Activated CD4-positive, alpha-beta T cell treated with anti-CD3 and anti-CD28 coated beads, Interleukin-2, amount 50 U/mL, for 24 hours (primary cell): ENCODE measurements around the gene EFCAB6.

Experiments used
- DNase-seq, 2 donors: peaks; one replicate each; pipeline ENCODE4 v3.0.0-alpha.2; 2020; ENCODE audit warnings: low read depth in 1 of 2, low spot score in 1 of 2

EFCAB6 gene

DNA sequence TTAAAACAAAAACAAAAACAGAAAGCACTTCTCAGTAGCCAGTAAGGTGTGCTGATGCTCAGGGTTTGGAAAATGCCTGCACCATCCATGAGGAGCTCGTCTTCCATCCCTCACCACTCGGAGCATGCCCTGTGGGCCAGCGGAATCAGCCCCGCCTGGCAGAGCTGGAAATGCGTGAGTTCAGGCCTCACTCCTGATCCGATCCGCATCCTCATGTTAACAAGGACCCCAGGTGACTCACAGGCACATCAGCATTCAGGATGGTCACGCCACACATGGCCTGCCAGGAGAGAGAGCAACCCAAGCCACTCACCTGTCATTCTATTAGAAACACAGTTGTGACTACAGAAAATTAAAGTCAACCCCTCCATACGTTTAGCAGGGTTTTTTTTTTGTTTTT, 211.8 kb downstream of the EFCAB6 start:
- DNase-seq = no peak

GRCh38 chr22:43592476-43592875, 219.6 kb downstream of the EFCAB6 start:
- DNase-seq = no peak

DNA sequence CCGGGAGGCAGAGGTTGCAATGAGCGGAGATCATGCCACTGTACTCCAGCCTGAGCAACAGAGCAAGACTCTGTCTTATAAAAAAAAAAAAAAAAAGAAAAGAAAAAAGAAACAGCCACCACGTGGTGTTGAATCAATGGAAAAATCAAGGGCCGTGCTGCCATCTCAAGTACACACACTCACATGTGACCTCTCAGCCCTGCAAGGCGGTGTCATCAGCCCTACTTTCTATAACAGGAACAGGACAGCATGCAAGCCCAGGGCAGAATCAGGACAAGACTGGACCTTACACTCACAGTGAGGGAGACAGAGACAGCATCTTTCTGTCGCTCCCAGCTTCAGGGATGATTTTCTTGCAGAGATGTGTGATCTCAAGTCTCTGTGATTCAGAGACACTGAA, 220.7 kb downstream of the EFCAB6 start:
- DNase-seq = no peak

DNA sequence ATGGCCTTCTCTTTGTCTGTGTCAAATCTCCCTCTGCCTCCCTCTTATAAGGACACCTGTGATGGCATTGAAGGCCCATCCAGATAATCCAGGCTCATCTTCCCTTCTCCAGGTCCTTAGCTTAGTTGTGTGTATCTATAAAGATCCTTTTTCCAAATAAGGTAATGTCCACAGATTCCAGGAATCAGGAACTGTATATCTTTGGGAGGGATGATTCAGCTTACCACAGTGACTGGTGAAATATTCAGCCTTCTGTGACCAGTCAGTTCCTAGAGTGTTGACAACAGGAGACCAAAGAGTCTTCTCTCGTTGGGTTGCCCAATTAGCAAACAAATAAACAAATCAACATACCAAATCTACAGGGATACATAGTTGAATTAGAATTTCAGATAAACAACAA, 224.5 kb downstream of the EFCAB6 start:
- DNase-seq = no peak

DNA sequence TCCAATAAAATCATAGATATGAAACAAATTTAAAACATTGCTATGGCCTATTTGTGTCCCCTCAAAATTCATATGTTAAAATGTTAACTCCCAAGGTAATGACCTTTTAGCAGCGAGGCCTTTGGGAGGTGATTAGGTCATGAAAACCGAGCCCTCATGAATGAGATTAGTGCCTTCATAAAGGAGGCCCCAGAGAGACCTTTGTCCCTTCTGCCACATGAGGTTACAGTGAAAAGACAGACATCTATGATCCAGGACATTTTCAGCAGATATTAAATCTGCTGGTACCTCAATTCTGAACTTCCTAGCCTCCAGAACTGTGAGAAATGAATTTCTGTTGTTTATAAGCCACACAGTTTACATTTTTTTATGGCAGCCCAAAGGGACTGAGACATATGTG, 228.6 kb downstream of the EFCAB6 start:
- DNase-seq = no peak

DNA sequence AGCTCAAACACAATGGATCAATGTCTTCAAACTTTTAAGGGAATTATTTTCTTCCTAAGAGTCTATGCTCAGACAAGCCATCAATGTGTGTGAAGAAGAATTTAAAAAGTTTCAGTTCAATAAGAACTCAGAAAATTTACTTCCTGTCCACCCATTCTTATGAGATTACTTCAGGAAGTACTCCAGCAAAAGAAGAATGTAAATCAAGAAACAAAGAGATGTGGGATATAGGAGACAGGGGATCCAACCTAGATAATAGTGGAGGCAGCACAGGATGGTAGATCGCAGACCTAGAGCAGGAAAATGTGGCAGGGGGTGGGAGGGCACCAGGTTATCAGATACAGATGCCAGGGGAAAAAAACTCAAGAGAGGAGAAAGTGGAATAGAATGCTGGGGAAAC, 229.7 kb downstream of the EFCAB6 start:
- DNase-seq = no peak

- DNase-seq = no peak
These were observed 231.8 kb downstream of the EFCAB6 start for GRCh38 chr22:43580271-43580750.

- DNase-seq = no peak
These were observed 237.4 kb downstream of the EFCAB6 start for GRCh38 chr22:43574738-43575137.

DNA sequence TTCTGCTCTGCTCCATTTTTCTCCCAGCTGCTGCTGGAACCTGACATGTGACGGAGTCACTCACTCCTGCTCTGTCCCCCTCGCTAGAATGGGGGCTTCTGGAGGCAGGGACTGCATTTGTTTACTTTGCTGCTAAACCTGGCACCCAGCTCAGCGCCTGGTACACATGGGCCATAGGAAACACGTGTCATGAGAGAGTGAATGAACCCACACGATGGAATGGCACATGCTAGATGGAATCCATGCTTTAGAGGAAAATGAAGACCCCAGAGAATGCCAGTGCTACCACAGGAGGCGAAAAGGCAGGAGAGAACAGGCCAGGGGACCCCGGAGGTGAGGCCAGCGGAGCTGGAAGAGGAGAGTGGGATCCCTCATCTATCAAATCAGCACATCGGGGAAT, 239.4 kb downstream of the EFCAB6 start:
- DNase-seq = no peak

- DNase-seq = no peak
These were observed 240.9 kb downstream of the EFCAB6 start for GRCh38 chr22:43571181-43571580.

DNA sequence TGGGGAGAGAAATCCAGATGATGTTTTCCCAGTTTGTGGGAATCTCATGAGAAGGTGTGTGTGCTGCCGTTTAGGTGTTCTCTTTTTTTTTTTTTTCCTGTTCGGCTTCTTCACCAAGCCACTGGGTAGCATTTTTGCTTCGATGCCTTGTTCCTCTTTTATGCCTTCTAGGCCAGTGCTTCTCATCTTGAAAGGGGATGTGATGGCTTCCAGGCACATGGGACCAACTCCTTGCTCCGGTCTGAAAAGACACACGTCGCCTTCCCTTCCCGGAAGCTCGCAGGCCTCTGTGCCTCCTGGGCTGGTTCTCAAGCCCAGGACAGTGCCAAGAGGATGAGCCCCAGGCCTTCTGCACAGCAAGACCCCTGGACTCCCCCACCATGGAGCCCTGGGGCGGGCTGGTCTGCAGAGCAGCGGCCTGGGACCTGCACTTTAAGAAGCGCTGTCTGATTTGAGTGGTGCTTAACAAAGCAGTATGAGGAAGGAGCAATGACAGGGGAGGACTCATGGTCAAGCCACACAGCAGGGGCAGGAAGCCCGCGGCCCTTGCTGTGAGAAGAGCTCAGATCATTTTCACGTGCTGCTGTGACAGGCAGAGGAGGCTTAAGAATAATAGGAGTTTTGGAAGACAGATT, 241.5 kb downstream of the EFCAB6 start:
- no peak for DNase-seq

- no peak for DNase-seq
These were observed 243.0 kb downstream of the EFCAB6 start for GRCh38 chr22:43569111-43569510.

DNA sequence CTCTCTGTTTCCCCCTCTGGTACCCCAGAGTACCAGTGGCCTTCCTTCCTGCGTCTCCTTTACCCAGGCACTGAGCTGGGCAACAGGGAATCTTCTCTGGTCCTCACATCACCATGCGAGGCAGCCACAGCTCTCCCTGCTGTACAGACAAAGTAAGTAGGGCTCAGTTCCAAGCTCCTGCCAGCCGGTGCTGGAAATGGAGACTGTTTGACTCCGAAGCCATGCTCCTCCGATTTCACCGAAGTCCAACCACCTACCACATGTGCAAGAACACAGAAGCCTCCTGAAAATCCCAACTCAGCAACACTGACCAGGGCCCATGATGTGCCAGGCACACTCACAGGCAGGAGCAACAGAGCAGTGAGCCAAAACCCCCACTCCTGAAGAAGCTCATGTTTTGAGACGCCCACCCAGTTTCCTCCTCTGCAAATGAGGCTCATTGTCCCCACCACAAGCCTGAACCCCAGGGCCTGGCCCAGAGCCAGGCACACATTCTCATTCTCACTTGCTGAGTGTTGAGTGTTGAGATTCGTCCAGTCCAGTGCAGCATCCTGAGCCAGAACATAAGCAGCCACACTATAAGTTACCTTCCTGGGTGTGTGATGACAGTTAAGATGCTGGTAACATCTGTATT, 244.3 kb downstream of the EFCAB6 start:
- no peak for DNase-seq

- no peak for DNase-seq
These were observed 245.4 kb downstream of the EFCAB6 start for GRCh38 chr22:43566561-43567332.

DNA sequence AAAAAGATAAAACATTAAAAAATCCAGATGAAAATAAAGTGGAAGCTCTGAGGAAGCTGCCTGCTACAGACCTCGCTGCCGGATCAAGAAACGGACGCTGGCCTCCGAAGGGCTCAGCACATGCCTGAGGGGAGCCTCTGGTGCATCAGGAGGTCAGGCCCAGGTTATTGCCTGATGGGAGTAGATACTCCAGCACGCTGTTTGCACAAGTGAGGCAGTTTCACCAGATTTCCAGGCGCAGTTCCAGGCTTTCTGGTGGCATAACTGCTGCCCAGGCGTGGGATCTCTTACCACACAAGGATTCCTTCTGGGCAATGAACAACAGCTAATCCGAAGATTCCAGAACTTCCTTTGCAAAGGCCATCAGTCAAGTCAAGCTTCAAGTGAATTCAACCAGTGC, 246.1 kb downstream of the EFCAB6 start:
- no peak for DNase-seq

GRCh38 chr22:43564859-43565258, 247.2 kb downstream of the EFCAB6 start:
- no peak for DNase-seq

- no peak for DNase-seq
These were observed 248.5 kb downstream of the EFCAB6 start for GRCh38 chr22:43563571-43563970.

DNA sequence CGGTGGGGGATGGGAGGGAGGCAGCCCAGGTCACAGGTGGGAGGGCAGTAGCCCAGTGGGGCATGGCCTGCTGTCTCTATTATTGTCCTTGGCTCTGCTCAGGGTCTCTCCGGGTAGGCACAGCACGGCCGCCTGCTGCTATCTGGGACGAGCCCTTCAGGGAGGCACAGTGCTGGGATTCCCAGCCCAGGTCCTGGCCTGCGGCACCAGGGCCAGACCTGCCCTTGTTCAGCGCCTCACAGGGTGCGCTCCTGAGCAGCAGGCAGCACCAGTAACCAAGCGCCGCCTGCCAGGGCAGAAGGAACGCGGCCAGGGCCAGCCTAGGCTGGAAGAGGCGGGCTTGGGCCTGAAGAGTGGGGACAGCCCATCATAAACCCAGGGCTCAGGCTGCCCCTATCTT, 249.3 kb downstream of the EFCAB6 start:
- DNase-seq = no peak

DNA sequence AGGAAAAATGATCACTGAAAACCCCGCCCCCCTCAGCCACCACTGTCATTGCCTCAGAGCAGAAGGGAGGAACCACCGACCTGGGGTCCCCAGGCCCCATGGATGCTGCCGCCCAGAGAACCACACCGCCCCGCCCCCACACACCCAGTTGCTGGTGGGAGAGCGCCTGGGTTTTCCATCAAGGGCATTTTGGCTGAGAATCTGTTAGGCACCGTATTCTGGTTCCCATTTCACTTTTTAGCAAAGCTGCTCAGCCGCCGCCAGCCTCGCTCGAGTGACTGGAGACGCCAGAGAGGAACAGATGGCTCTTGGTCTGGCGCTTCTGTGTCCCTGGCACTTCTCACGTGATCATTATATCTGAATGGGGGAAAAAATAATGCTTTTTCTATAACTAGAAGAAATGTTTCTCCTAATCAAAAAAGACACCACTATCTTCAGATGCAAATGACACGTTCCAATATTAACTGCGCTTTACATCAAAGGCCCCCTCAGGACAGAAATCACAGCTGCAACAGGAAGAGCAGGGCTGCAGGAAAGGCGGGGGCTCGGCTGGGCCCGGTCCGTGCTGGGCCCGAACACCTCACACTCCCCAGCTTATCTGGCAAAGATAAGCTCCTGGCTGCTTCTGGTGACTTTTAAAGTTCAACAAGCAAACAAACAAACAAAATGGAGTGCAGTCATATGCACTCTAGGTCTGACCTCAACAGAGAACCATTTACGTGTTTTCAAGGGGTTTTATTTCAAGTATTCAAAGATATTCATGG, 250.5 kb downstream of the EFCAB6 start:
- DNase-seq = no peak

DNA sequence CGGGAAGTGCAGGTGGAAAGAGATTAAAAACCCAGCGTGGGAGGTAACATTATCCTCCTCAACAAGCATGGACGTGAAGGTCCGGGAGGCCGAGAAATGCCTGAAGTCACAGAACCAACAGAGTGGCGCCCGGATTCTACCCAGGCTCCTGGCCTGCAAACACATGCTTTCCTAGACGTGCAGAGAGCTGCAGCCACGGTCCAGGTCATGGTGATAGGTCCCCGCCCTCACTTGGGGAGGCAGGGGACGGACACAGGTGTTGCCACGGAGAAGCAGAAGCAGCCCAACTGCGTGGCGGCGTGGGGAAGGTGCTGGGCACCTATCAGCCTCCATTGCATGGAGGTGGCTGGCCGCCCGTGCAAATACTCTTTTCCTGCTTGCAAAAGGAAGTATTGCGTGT, 251.5 kb downstream of the EFCAB6 start:
- no peak for DNase-seq
